Medulla oblongata (tissue), 1 donor: ENCODE results near the gene ZBTB34.
A peak's percentile ranks its signal among the peaks of the same experiment; 100 is the strongest.
"Not testable (repeated sequence)": the region's sequence is repeated elsewhere in the genome, so short reads cannot be mapped to it uniquely, and the experiment has no call there.

Experiments
- DNase-seq: peaks from one replicate; pipeline ENCODE4 v3.0.0-alpha.2; 2015; ENCODE audit errors: extremely low spot score

The ZBTB34 gene

GRCh38 chr9:126860077-126860756 lies at the start of gene ZBTB34:
Gene ZBTB34 (plus strand): TSS chr9:126860639. CDS start chr9:126879400, 18,761 bp downstream.
- DNase-seq = peak; percentile 77

DNA sequence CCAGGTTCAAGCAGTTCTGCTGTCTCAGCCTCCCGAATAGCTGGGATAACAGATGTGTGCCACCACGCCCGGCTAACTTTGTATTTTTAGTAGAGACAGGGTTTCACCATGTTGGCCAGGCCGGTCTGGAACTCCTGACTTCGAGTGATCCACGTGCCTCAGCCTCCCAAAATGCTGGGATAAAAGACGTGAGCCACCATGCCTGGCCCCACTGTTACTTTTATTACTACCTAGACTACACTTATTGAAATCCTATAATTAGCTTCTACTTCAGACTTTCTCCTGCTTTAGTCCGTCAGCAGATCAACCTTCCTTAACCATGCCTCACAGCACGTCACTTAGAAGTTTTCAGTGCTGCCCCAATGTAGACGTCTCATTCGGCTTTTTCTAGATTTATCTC lies 47.4 kb upstream of the ZBTB34 start:
- DNase-seq = no peak

- DNase-seq = no peak
Observed at GRCh38 chr9:126814091-126814490, 46.3 kb upstream of the ZBTB34 start.

- DNase-seq = not testable (repeated sequence)
Observed at GRCh38 chr9:126817615-126818014, 42.8 kb upstream of the ZBTB34 start.

DNA sequence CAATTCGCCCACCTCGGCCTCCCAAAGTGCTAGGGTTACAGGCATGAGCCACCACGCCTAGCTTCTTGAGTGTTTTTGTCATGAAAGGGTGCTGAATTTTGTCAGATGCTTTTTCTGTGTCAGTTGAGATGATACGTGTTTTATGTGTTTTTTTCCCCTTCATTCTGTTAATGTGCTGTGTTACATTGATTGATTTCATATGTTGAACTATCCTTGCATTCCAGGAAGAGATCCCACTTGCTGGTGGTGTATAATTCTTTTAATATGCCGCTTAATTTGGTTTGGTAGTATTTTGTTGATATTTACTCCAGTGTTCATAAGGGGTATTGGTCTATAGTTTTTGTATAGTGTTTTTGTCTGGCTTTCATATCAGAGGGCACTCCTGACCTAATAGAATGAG lies 42.0 kb upstream of the ZBTB34 start:
- no peak for DNase-seq

- no peak for DNase-seq
Observed at GRCh38 chr9:126819482-126819881, 41.0 kb upstream of the ZBTB34 start.

GRCh38 chr9:126822278-126822677 lies 38.2 kb upstream of the ZBTB34 start:
- peak; percentile 83 for DNase-seq

GRCh38 chr9:126822873-126823272 lies 37.6 kb upstream of the ZBTB34 start:
- no peak for DNase-seq

DNA sequence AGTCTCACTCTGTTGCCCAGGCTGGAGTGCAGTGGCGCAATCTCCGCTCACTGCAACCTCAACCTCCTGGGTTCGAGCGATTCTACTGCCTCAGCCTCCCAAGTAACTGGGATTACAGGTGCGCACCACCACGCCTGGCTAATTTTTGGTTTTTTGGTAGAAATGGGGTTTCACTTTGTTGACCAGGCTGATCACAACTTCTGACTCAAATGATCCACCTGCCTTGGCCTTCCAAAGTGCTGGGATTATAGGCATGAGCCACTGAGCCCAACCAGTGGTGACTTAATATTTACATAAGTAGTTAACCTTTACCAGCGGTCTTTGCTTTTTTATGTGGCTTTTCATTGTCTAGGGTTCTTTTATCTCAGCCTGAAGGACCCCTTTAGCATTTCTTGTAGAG lies 36.4 kb upstream of the ZBTB34 start:
- DNase-seq = not testable (repeated sequence)

- DNase-seq = no peak
Observed at GRCh38 chr9:126827227-126827626, 33.2 kb upstream of the ZBTB34 start.

DNA sequence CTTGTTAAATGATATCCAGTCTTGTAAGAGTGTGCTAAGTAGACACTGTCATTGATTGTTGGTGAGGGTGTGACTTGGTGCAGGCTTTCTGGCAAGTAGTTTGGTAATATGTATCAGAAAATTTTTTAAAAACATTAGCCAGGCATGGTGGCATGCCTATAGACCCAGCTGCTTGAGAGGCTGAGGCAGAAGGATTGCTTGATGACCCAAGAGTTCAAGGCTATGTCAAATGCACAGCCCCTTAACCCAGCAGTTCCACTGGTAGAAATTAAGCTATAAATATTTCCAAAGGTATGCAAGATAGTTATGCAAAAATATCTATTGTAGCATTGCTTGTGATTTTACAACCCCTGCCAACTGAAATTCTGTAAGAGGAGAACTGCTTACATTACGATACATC lies 31.4 kb upstream of the ZBTB34 start:
- DNase-seq = no peak

DNA sequence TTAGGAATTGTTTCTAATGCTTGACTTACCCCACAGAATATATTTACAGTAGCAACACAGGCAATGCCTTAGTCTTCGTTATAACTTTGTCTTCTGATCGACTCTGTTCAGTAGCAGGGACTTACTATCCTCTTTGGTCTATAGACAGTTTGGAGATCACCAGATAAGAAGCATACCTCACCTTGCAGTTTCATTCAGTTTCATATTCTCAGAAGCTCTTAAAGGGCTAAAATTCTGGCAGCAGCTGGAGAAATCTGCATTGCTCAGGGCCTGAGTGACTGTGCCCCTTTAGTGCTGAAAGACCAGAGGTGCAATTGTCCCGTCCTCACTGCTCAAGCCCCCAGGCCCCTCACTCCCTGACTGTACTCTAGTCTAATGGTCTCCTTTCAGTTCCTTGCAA lies 29.6 kb upstream of the ZBTB34 start:
- DNase-seq = no peak

DNA sequence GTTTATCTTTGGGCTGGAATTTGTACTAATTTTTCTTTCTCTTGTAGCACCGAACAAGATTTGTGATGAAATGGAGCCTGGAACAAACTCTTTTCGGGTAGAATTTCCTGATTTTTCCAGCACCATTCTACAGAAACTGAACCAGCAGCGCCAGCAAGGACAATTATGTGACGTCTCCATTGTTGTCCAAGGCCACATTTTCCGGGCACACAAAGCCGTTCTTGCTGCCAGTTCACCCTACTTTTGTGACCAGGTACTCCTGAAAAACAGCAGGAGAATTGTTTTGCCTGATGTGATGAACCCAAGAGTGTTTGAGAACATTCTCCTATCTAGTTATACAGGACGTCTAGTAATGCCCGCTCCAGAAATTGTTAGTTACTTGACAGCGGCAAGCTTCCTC lies 28.0 kb upstream of the ZBTB34 start:
- peak; percentile 60 for DNase-seq

- no peak for DNase-seq
Observed at GRCh38 chr9:126833020-126833419, 27.4 kb upstream of the ZBTB34 start.

GRCh38 chr9:126833710-126834345 lies 26.6 kb upstream of the ZBTB34 start:
- no peak for DNase-seq

GRCh38 chr9:126834672-126835071 lies 25.8 kb upstream of the ZBTB34 start:
- DNase-seq = no peak

DNA sequence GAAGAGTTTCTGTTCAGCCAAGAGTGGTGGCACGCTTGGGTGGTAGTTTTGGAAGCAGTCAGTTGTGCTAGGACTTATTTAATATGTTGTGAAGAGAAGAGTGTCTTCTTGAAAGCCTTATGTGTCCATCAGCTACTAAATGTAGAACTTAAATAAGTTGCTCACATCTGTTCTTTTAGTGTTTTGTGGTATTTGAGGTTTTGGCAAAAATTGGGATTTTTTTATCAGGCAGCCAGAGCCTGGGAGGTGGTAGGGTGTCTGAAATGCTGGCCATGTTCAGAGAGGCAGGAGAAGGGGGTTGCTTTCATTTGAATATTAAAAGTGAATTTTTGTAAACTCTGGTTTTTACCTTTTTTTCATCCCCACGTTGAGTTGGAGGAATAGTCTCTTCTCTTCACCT lies 24.2 kb upstream of the ZBTB34 start:
- DNase-seq = no peak

GRCh38 chr9:126838055-126838811 lies 22.2 kb upstream of the ZBTB34 start:
- no peak for DNase-seq

GRCh38 chr9:126838895-126839294 lies 21.5 kb upstream of the ZBTB34 start:
- no peak for DNase-seq

- DNase-seq = no peak
Observed at GRCh38 chr9:126839301-126839700, 21.1 kb upstream of the ZBTB34 start.

GRCh38 chr9:126842220-126842842 lies 18.1 kb upstream of the ZBTB34 start:
- DNase-seq = no peak
